AG09319 (cell line): ENCODE measurements around the gene SYCN.
A peak's percentile ranks its signal among the peaks of the same experiment; 100 is the strongest.

Source experiments
- DNase-seq: peaks from one replicate; pipeline ENCODE4 v3.0.0-alpha.2; 2010; ENCODE audit warnings: low read depth; ENCODE audit errors: extremely low read depth
- TF ChIP-seq, protein P1 (sequence below): IDR thresholded peaks from 2 replicates; pipeline ENCODE4 v1.5.1; 2011; ENCODE audit warnings: low read depth, mild to moderate bottlenecking, inconsistent platforms, low read length, moderate library complexity

SYCN gene

DNA sequence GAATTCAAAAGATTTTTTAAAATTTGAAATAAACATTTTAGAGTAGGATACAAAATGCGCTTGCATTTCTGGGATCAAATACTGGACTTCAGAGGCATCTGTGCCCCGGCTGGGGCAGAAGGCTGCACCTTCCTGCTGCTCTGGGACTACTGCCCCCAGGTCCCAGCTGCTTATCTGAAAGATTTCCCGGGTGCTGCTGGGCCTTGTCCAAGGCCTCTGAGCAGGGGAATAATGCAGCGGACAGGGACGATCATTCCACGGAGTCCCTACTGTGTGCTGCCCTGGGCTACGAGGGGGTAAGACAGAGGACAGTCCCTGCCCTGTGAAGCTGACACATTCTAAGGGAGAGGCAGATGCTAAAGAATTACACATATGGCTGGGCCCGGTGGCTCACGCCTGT is 40.4 kb downstream of the SYCN start:
- no peak for DNase-seq
- TF ChIP-seq, protein P1, sequence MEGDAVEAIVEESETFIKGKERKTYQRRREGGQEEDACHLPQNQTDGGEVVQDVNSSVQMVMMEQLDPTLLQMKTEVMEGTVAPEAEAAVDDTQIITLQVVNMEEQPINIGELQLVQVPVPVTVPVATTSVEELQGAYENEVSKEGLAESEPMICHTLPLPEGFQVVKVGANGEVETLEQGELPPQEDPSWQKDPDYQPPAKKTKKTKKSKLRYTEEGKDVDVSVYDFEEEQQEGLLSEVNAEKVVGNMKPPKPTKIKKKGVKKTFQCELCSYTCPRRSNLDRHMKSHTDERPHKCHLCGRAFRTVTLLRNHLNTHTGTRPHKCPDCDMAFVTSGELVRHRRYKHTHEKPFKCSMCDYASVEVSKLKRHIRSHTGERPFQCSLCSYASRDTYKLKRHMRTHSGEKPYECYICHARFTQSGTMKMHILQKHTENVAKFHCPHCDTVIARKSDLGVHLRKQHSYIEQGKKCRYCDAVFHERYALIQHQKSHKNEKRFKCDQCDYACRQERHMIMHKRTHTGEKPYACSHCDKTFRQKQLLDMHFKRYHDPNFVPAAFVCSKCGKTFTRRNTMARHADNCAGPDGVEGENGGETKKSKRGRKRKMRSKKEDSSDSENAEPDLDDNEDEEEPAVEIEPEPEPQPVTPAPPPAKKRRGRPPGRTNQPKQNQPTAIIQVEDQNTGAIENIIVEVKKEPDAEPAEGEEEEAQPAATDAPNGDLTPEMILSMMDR: no peak

DNA sequence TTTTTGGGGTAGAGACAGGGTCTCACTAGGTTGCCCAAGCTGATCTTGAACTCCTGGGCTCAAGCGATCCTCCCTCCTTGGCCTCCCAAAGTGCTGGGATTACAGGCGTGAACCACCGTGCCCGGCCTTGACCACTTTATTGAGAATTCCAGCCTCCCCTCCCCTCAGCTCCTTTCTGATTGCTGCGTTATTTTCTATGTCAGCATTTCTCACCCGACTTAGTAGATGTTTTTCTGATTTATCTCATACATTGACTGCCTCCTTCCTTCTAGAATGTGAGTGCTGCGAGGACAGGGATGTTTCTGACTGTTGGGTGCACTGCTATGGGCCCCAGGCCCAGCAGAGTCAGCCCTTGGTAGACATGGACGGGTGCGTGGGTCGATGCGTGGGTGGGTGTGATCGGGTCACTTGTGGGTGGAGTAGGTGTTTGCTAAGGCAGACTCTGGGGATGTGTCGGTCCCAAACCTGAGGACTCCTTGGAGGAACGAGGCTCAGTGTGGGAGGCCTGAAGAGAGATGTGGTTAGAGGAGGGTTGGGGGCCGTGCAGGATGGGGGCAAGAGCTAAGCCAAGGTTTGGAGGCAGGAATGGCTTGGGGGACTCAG is 41.5 kb downstream of the SYCN start:
- DNase-seq: no peak
- TF ChIP-seq, protein P1: no peak

DNA sequence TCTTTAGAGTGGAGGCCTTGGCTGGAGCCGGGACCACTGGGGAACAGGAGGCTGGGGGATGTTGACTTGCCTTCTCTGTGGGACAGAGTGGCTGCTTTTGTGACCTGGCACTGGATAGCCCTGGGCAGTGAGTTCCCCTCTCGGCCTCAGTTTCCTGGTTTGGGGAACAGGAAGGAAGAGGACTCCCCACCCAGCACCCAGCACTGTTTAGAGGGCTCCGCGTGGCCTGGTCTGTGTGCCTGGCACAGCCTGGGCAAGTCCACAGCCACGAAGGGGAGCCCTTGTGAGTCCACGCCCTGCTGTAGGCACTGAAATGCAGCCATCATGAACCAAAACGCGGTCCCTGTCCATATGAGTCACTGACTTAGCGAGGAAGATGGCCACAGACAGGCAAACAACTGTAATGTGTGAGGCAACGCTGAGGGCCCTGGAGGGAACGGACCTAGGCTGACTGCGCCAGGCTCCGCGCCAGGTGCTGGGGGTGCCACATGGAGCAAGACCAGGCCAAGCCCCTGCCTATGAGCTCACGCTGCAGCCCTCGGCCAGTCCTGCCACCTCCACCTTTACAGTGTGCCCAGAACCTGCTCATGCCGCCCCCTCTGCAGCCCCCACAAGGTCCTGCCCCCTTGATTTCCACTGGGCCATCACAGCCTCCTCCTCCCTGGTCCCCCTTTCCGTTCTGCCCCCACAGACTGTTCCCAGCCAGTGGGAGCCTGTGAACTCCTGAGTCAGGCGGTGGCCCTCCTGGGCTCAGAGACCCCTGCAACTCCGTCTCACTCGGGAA is 43.0 kb downstream of the SYCN start:
- TF ChIP-seq, protein P1: no peak
- no peak for DNase-seq

DNA sequence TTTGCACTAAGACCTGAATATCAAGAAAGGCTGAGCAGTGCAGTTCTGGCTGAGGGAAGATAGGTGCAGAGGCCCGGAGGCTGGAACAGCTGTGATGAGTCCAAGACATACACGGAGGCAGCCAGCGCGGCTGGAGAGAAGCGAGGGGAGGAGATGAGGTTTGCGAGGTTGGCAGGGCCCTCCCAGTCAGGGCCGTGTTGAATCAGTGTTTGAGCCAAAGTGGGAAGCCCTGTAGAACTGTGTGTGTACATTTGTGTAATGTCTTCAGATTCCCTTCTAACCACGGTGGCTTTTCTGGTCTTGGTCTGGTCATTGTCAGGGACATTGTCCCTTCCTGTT is 43.6 kb downstream of the SYCN start:
- TF ChIP-seq, protein P1: no peak
- DNase-seq: peak; percentile 16

DNA sequence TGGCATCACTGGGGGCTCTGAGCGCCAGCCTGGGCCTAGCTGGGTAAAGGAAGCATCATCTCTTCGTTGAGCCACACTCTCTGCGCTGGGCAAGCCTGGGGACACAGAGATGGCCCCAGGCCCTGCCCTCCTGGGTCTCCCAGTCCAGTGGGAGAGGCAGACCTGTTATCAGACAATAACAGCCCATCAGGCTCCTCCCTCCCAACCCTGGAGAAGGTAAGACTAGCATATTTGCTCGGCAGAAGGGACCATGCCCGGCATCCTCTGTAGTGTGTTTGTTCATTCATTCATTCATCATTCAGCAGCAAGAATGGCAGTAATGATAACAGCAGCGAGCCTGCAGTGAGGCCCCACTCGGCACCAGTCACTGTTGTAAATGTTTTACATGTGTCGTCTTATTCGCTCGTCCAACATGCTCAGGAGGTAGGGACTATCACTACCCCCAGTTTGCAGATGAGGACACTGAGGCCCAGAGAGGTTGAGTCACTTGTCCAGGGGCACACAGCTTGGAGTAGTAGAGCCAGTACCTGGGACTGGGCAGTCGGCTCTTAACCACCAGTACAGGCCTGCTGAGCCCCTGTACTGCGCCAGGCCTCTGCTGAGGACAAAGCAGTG is 45.3 kb downstream of the SYCN start:
- DNase-seq: no peak
- TF ChIP-seq, protein P1: no peak

DNA sequence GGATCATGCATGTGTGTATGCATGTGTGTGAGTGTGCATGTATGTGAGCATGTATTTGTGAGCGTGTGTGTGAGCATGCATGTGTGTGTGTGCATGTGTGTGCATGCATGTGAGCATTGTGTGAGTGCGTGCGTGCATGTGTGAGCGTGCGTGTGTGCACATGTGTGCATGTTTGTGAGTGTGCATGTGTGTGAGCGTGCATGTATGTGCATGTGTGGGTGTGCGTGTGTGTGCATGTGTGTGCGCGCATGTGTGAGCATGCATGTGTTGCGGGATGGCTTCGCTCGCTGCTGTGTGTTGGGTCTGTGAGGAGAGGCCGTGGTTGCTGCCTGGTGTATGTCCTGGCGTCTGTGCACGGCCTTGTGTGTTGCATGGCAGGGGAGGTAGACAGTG is 46.1 kb downstream of the SYCN start:
- DNase-seq: no peak
- TF ChIP-seq, protein P1: no peak
